SK-N-SH (cell line): ENCODE results near the gene C6. TPM values are rescaled to one million over a fixed set of nuclear protein-coding genes. Genes with fewer than 3 reads are reported as not detected.

Experiments used
- CTCF ChIA-PET: fragments of 300-600, 350-600 bp; formaldehyde crosslinking; extraction: SDS; loops from one replicate; lab custom pipeline; 2021; lab: Yijun Ruan, JAX
- POLR2A ChIA-PET: fragments of 350-600 bp; sonication (Branson Sonifier 250); formaldehyde crosslinking; extraction: SDS; loops from one replicate; lab custom pipeline; 2020; ENCODE audit warnings: antibody characterized with exemption, inconsistent platforms; lab: Yijun Ruan, JAX
- DNase-seq: peaks from one replicate; pipeline ENCODE4 v3.0.0; 2012
- H2AFZ ChIP-seq: fragments of 200-600 bp; sonication (generic); 2 replicates; pipeline ENCODE4 v1.8.1; 2016; ENCODE audit warnings: antibody characterized with exemption, mild to moderate bottlenecking, low read depth
- H3F3A ChIP-seq: fragments of 200-600 bp; sonication (generic); replicated peaks from 2 replicates; pipeline ENCODE3; 2016; ENCODE audit warnings: antibody characterized with exemption, mild to moderate bottlenecking; ENCODE audit not compliant: insufficient read depth
- H3K27ac ChIP-seq, 2 experiments: fragments of 200-500 bp in 1 of 2; fragments of 200-600 bp in 1 of 2; sonication (Bioruptor generic) in 1 of 2; sonication (generic), shearing (Covaris generic) in 1 of 2; 2 replicates each; pipeline versions ENCODE4 v1.5.1 to v1.6.1; 2014 to 2016; ENCODE audit warnings: low read depth in 2 of 2, inconsistent platforms in 1 of 2, low read length in 1 of 2, mild to moderate bottlenecking in 1 of 2, mixed read lengths in 1 of 2
- H3K27me3 ChIP-seq: fragments of 200-600 bp; sonication (generic), shearing (Covaris generic); 2 replicates; pipeline ENCODE4 v1.6.1; 2016; ENCODE audit warnings: mixed run types; ENCODE audit not compliant: insufficient read depth
- H3K36me3 ChIP-seq, 2 experiments: fragments of 200-500 bp in 1 of 2; fragments of 200-600 bp in 1 of 2; sonication (Bioruptor generic) in 1 of 2; sonication (generic) in 1 of 2; replicated peaks in 1 of 2; 2 replicates each; pipeline versions ENCODE3 to v1.5.1; 2014 to 2016; ENCODE audit warnings: low read length in 1 of 2, mild to moderate bottlenecking in 1 of 2; ENCODE audit not compliant: insufficient read depth in 2 of 2, control insufficient read depth in 1 of 2
- H3K4me1 ChIP-seq, 2 experiments: fragments of 200-500 bp in 1 of 2; fragments of 200-600 bp in 1 of 2; sonication (Bioruptor generic) in 1 of 2; sonication (generic), shearing (Covaris generic) in 1 of 2; 2 replicates each; pipeline versions ENCODE4 v1.5.1 to v1.6.1; 2014 to 2016; ENCODE audit warnings: low read depth in 1 of 2, low read length in 1 of 2, mixed run types in 1 of 2; ENCODE audit not compliant: insufficient read depth in 2 of 2, control insufficient read depth in 1 of 2
- H3K4me2 ChIP-seq: fragments of 200-600 bp; sonication (generic), shearing (Covaris generic); 2 replicates; pipeline ENCODE4 v1.6.1; 2017; ENCODE audit warnings: mixed run types
- H3K4me3 ChIP-seq, 2 experiments: fragments of 200-500 bp in 1 of 2; fragments of 200-600 bp in 1 of 2; sonication (Bioruptor generic) in 1 of 2; sonication (generic), shearing (Covaris generic) in 1 of 2; 2 replicates each; pipeline versions ENCODE4 v1.5.1 to v1.8.1; 2014 to 2016; ENCODE audit warnings: low read depth in 2 of 2, inconsistent platforms in 1 of 2, low read length in 1 of 2, mild to moderate bottlenecking in 1 of 2, mixed read lengths in 1 of 2, moderate library complexity in 1 of 2
- H3K79me2 ChIP-seq: fragments of 200-600 bp; sonication (generic); 2 replicates; pipeline ENCODE4 v1.8.1; 2017; ENCODE audit warnings: mild to moderate bottlenecking; ENCODE audit not compliant: insufficient read depth
- H3K9ac ChIP-seq: fragments of 200-600 bp; sonication (generic); 2 replicates; pipeline ENCODE4 v1.6.1; 2017; ENCODE audit warnings: mixed run types
- H3K9me2 ChIP-seq: fragments of 200-600 bp; sonication (generic); 2 replicates; pipeline ENCODE4 v1.6.1; 2017; ENCODE audit warnings: mixed run types
- H3K9me3 ChIP-seq: fragments of 200-600 bp; sonication (generic); 2 replicates; pipeline ENCODE4 v1.6.1; 2017; ENCODE audit warnings: mixed run types, mild to moderate bottlenecking, moderate library complexity
- H4K20me1 ChIP-seq: fragments of 200-600 bp; sonication (generic); 2 replicates; pipeline ENCODE4 v1.6.1; 2017; ENCODE audit warnings: mild to moderate bottlenecking, mixed run types; ENCODE audit not compliant: insufficient read depth
- CHD2 ChIP-seq: fragments of 150-350 bp; IDR thresholded peaks from 2 replicates; pipeline ENCODE4 v1.6.1; 2018; ENCODE audit warnings: low read length; ENCODE audit not compliant: partially characterized antibody
- ELF1 ChIP-seq: IDR thresholded peaks from 2 replicates; pipeline ENCODE4 v1.4.0; 2012
- EP300 ChIP-seq, 2 experiments: IDR thresholded peaks; 2 replicates each; pipeline versions ENCODE4 v1.4.0 to v1.6.1; 2012; ENCODE audit warnings: borderline replicate concordance in 1 of 2, low read depth in 1 of 2, low read length in 1 of 2
- EZH2phosphoT487 ChIP-seq: fragments of 200-600 bp; sonication (generic); IDR thresholded peaks from 2 replicates; pipeline ENCODE4 v1.6.1; 2017; ENCODE audit warnings: low read depth, mixed run types, mild to moderate bottlenecking, antibody characterized with exemption, moderate library complexity, borderline replicate concordance
- FOSL2 ChIP-seq: IDR thresholded peaks from 2 replicates; pipeline ENCODE4 v1.4.0; 2012; ENCODE audit warnings: low read depth, mild to moderate bottlenecking, moderate library complexity, borderline replicate concordance
- FOXJ3 ChIP-seq: sonication (generic); formaldehyde crosslinking; IDR thresholded peaks from 2 replicates; pipeline ENCODE4 v1.5.1; 2020; ENCODE audit warnings: mild to moderate bottlenecking, missing genetic modification reagents
- FOXM1 ChIP-seq: IDR thresholded peaks from 2 replicates; pipeline ENCODE4 v1.4.0; 2012; ENCODE audit warnings: low read depth, mild to moderate bottlenecking
- MEF2A ChIP-seq: IDR thresholded peaks from 2 replicates; pipeline ENCODE4 v1.4.0; 2012; ENCODE audit warnings: low read depth, borderline replicate concordance
- NFIC ChIP-seq: IDR thresholded peaks from 2 replicates; pipeline ENCODE4 v1.4.0; 2012; ENCODE audit warnings: borderline replicate concordance
- NRF1 ChIP-seq: IDR thresholded peaks from 2 replicates; pipeline ENCODE4 v1.6.1; 2012; ENCODE audit warnings: low read depth, mild to moderate bottlenecking, low read length
- RCOR1 ChIP-seq: fragments of 150-350 bp; IDR thresholded peaks from 2 replicates; pipeline ENCODE4 v1.6.1; 2017; ENCODE audit warnings: antibody characterized with exemption, low read length
- RXRA ChIP-seq: IDR thresholded peaks from 2 replicates; pipeline ENCODE4 v1.4.0; 2012; ENCODE audit warnings: low read depth, mild to moderate bottlenecking, borderline replicate concordance
- SIN3A ChIP-seq: IDR thresholded peaks from 2 replicates; pipeline ENCODE4 v1.6.1; 2012; ENCODE audit warnings: low read depth, mild to moderate bottlenecking, low read length, moderate library complexity, borderline replicate concordance
- TAF1 ChIP-seq: IDR thresholded peaks from 2 replicates; pipeline ENCODE4 v1.6.1; 2012; ENCODE audit warnings: low read depth, mild to moderate bottlenecking, low read length, moderate library complexity, borderline replicate concordance
- TCF12 ChIP-seq: IDR thresholded peaks from 2 replicates; pipeline ENCODE4 v1.4.0; 2012
- TEAD4 ChIP-seq: IDR thresholded peaks from 2 replicates; pipeline ENCODE4 v1.4.0; 2012; ENCODE audit warnings: mild to moderate bottlenecking, borderline replicate concordance; ENCODE audit not compliant: insufficient read depth
- USF1 ChIP-seq: IDR thresholded peaks from 2 replicates; pipeline ENCODE4 v1.4.0; 2012; ENCODE audit warnings: low read depth, borderline replicate concordance
- ZBTB33 ChIP-seq: IDR thresholded peaks from 2 replicates; pipeline ENCODE4 v1.4.0; 2012; ENCODE audit warnings: low read depth, borderline replicate concordance
- polyA plus RNA-seq, 3 experiments: library from polyadenylated mRNA; depleted of rRNA; stranded (reverse); fragments of >200 nt; gene quantifications; 2 replicates each; pipeline ENCODE4 v1.2.3, GENCODE V29; 2012
- TF ChIP-seq, protein P1 (sequence below): fragments of 150-350 bp; IDR thresholded peaks from 2 replicates; pipeline ENCODE4 v1.6.1; 2016; ENCODE audit warnings: mild to moderate bottlenecking, low read depth, low read length
- TF ChIP-seq, protein P2 (sequence below): fragments of 150-350 bp; IDR thresholded peaks from 2 replicates; pipeline ENCODE4 v1.6.1; 2017; ENCODE audit warnings: antibody characterized with exemption, low read length, low read depth, borderline replicate concordance

The C6 gene
- polyA plus RNA-seq, 1 of the 3 experiments (the other 2 are of a cell fraction) = 0.08 TPM

GRCh38 chr5:41232797-41233196 lies 19.5 kb upstream of the C6 start:
- ChIA-PET POLR2A (no interaction called here), CTCF (interaction anchor here (1.0 to 1.9 kb wide), 2 partner anchors 13 to 15 kb away, joined by 4 to 6 read pairs; no protein-coding TSS in a partner anchor)

More at GRCh38 chr5:41232797-41233196, 19.5 kb upstream of the C6 start:
- no peak overlapping the region for H3K4me2 ChIP-seq
- no peaks in the 10 kb centered on the region for H3K27me3 ChIP-seq
- TF ChIP-seq SIN3A = no peak
- TF ChIP-seq EZH2phosphoT487 = no peak
- no peak for TF ChIP-seq TAF1
- no peak for TF ChIP-seq RXRA
- TF ChIP-seq, protein P1, sequence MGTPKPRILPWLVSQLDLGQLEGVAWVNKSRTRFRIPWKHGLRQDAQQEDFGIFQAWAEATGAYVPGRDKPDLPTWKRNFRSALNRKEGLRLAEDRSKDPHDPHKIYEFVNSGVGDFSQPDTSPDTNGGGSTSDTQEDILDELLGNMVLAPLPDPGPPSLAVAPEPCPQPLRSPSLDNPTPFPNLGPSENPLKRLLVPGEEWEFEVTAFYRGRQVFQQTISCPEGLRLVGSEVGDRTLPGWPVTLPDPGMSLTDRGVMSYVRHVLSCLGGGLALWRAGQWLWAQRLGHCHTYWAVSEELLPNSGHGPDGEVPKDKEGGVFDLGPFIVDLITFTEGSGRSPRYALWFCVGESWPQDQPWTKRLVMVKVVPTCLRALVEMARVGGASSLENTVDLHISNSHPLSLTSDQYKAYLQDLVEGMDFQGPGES = no peak
- TF ChIP-seq MEF2A = no peak
- TF ChIP-seq, protein P2, sequence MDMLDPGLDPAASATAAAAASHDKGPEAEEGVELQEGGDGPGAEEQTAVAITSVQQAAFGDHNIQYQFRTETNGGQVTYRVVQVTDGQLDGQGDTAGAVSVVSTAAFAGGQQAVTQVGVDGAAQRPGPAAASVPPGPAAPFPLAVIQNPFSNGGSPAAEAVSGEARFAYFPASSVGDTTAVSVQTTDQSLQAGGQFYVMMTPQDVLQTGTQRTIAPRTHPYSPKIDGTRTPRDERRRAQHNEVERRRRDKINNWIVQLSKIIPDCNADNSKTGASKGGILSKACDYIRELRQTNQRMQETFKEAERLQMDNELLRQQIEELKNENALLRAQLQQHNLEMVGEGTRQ = no peak
- TF ChIP-seq NFIC = no peak
- no peak for TF ChIP-seq ELF1
- TF ChIP-seq USF1 = no peak
- no peak for TF ChIP-seq EP300 (IDR thresholded peaks at IDR 0.05; ENCODE audit: borderline replicate concordance in 1 of 2, low read depth in 1 of 2, low read length in 1 of 2)
- no peak for TF ChIP-seq ZBTB33
- TF ChIP-seq FOXJ3 (CRISPR knock-in tag) = no peak
- no peak for TF ChIP-seq RCOR1
- no peak for TF ChIP-seq NRF1
- TF ChIP-seq TEAD4 = no peak
- TF ChIP-seq FOSL2 = no peak
- TF ChIP-seq TCF12 = no peak
- no peak for TF ChIP-seq CHD2
- TF ChIP-seq FOXM1 = no peak
- H3K9ac ChIP-seq = no peak overlapping the region
- DNase-seq = no peak
- no peaks in the 10 kb centered on the region for H4K20me1 ChIP-seq
- no peaks in the 10 kb centered on the region for H3K9me2 ChIP-seq
- no peaks in the 10 kb centered on the region for H3K9me3 ChIP-seq
- H3K27ac ChIP-seq = no peak overlapping the region
- H2AFZ ChIP-seq = no peak overlapping the region
- no peaks in the 10 kb centered on the region for H3F3A ChIP-seq
- H3K79me2 ChIP-seq = no peaks in the 10 kb centered on the region
- no peak overlapping the region for H3K4me3 ChIP-seq
- H3K36me3 ChIP-seq = no peaks in the 10 kb centered on the region
- H3K4me1 ChIP-seq = no peaks in the 10 kb centered on the region
